GM21367 (cell line): ENCODE results near the gene BARX1.

Experiments
- ATAC-seq: cut with Tn5 transposase; IDR thresholded peaks from one replicate; pipeline ENCODE4 v1.9.1; 2021; ENCODE audit not compliant: unreplicated experiment

The BARX1 gene

GRCh38 chr9:93902780-93903655, 52.1 kb downstream of the BARX1 start:
- ATAC-seq, result no peak

DNA sequence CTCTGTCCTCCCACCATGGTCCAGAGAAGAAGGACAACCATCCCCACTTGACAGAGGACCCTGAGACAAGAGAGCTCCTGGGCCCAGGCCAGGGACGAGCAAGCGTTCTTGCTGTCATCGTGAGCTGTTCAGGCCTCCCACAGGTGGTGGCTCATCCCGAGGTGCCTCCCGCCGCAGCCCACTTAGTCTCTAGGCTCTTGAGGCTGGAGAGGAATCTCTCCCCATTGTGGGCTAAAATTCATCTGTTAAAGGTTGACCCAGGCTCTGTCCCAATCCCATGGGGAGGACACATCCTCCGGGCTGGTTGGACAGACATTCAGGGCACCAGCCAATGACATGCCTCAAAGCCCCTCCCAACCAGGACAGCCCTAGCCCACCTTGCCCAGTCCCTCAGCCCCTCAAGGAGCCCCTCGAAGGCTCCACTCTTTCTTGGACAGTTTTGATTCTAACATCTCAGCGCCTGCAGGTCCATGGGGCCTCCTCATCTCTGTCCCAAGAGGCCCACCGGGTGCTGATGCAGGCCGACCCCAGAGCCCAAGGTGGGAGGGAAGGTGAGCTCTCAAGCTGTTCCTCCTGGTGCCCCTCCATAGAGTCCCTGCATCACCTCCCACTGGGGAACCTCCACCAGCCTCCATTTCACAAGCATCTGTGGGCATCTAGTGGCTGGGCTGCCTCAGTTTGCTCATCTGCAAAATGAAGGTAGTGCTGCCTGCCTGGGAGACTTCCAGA, 52.9 kb downstream of the BARX1 start:
- no peak for ATAC-seq
